SHP77 treated with DMSO at 0.1 percent for 48 hours (cell line): ENCODE results near the gene ULBP2.
"Not testable (repeated sequence)": the region's sequence is repeated elsewhere in the genome, so short reads cannot be mapped to it uniquely, and the experiment has no call there.

Experiments
- DNase-seq: peaks from one replicate; lab custom pipeline; 2025; lab: John Stamatoyannopoulos, UW

ULBP2 gene

DNA sequence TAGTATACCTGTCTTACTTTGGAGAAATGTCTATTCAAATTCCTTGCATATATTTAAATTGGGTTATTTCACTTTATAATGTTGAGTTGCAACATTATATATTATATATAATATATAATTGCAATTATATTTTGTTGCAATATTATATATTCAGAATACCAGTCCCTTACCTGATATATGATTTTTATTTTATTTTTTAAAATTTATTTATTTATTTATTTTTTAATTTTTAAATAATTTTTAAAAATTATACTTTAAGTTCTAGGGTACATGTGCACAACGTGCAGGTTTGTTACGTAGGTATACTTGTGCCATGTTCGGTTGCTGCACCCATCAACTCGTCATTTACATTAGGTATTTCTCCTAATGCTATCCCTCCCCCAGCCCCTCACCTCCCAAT lies 14.8 kb upstream of the ULBP2 start:
- not testable (repeated sequence) for DNase-seq

DNA sequence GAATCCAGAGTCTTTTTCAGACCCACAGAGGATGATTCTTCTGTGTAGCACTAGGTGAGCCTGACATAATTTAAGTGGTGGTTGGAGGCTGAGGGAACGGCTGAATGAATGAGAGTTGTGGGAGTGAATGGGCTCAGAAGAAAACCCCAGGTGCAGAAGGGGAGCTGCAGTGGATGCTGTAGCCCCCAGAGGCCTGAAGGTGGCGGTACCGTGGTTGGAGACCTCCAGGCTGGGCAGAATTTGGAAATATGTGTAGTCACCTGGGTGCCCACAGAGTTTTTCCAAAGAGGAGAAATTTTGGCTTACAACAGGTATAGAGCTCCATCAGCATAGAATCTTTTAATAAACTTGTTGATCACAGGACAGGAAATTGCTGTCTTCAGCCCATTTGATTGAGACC lies 12.4 kb upstream of the ULBP2 start:
- no peak for DNase-seq

DNA sequence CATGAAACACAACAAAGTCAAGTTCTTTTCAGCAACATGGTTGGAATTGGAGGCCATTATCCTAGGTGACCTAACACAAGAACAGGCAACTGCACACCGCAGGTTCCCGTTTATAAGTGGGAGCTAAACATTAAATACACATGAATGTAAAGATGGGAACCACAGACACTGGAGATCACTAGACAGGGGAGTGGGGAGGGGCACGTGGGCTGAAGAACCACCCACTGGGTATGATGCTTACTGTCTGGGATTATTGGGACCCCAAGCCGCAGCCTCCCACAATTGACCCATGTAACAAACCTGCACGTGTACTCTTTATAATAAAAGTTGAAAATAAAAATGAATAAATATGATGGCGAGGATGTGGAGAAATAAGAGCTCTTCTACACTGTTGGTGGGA lies 10.3 kb upstream of the ULBP2 start:
- DNase-seq = no peak

DNA sequence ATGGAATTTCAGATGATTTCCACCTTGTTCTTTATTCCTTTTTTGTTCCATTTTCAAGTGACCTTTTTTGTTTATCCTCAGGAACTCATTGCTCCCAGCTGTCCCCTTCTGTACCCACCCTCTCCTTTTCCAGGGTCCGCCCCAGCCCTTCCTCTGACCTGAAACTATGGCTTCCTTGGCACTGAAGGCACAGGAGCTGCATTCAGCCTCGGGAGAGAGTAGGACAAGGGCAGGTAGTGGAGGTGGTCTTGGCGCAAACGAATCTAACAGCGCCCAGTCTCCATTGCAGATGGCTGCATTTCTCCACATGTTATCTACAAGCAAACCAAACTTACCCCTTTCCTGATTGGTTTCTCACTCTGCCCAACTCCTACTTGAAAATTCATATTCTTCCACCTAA lies 8.8 kb upstream of the ULBP2 start:
- DNase-seq = no peak

DNA sequence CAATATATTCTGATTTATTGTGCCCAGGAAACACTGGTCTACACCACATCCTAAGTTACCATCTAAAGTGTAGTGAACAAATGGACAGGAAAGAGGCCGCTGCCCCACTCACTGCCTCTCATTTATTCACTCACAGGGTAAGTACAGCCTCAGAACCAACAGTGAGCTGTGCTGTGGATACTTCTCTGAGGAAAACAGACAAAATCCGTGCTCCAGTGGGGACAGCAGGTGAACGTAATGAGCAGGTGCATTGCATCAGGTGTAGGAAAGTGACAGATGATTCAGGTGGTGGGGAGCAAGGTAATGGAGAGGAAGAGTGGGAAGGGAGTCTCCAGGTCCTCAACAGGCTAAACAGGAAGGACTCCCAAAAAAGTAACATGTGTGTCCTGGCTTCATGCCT lies 8.4 kb upstream of the ULBP2 start:
- DNase-seq = no peak

DNA sequence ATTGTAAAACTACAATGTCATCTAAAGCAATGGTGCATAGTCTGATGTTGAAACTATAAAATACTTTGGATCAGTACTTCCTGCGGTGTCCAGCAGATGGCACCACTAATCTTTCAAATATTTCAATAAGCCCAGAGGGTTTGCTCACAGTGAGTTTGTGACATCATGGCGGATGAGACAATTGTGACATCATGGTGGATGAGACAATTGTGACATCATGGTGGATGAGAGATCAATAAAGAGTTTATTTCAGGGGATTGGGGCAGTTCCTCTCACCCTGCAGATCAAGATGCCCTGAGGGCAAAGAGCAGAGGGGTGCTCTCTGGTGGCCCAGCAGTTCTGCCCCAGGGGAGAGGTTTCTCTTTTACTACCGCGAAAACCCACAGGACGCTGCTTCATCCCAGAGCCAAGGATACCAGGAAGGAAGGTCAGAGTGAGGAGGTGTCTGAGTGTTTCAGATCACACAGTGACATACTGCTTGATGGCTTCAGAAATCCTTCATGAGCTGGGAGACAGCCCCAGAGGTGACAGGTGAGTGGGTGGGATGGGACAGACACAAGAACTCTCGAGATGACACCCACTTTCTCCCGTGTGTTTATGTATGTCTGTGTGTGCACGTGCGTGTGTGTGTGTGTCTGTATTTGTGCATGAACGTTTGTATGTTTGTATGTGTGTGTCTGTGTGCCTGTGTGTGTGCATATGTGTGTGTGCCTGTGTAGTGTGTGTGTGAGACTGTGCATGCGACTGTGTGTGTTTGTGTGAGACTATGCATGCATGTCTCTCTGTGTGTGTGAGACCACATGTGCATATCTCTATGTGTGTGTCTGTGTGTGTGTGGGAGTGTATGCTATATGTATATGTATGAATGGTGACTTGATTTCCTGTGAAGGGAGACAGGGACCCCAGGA lies 7.3 kb upstream of the ULBP2 start:
- DNase-seq = no peak

DNA sequence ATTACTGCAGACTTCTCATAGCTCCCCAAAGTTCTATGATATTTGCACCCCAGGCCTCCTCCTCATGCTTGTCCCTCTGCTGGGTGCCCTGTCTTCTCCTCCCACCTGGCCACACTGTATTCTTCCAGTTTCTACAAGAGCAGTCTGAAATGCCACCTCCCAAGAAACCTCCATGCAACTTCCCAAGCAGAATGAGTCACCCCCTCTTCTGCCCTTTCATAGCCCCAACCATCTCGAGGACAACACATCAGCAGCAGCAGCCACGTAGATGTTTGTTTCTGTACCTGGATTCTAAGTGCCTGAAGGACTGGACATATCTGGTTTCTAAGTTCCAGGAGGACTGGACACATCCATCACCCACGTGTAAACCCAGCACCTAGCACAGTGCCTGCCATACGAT lies 6.6 kb upstream of the ULBP2 start:
- DNase-seq = no peak

DNA sequence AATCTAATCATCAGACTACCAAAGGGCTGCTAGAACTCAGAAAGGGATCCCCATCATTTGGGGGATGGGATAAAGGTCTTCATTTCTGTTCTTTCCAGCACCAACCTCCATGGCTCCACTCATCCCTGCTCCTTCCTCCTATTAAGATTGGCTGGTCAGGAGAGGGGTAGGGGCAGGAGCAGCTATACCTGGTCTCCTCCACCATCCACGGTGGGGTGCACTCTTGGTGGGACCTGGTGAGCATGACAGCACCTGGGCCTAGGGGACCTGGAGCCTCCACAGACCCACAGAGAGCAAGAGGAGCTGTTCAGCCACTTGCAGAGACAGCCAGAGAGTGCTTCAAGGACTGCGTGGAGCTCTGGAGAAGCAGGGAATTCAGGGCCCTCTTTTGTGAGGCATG lies 6.1 kb upstream of the ULBP2 start:
- no peak for DNase-seq

DNA sequence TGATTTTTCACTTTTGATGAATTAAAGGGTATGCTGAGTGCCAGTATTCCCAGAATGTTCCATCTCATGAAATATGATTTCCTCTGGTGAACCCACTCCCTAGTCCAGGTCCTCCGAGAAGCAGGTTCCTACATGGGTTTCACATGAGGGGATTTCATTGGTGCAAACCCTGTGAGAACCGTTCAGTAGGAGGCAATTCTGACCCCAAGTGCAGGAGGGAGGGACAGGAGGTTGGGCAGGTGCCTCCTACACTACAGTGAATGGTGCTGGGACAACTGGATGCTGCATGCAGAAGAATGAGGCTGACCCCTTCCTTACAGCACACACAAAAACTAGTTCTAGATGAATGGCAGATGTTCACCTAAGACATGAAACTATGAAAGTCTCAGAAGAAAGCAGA lies 5.1 kb upstream of the ULBP2 start:
- no peak for DNase-seq

DNA sequence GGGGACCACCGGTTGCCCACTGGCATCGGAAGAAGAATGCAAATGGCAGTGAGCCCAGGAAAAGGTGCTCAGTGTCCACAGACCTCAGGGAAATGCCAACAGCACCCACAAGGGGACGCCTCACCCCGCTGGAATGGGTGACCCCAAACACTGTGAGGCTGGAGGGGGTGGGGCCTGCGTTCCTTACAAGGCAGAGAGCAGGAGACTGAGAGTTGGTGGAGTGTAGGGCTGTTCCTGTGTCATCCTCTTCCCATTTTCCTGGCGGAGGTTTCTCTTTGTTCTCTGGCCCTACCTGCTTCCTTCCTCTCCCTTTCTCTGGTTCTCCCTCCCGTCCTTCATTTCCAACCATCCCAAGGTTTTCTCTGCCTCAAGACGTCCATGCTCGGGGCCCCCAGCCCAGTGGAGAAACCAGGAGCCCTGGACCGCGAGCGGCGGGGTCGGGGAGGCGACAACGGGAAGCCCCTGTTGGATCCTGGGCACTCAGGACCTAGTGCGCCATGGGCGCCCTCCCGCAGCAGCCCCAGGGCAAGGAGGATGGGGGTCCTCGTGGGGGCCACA lies 3.7 kb upstream of the ULBP2 start:
- DNase-seq = not testable (repeated sequence)

DNA sequence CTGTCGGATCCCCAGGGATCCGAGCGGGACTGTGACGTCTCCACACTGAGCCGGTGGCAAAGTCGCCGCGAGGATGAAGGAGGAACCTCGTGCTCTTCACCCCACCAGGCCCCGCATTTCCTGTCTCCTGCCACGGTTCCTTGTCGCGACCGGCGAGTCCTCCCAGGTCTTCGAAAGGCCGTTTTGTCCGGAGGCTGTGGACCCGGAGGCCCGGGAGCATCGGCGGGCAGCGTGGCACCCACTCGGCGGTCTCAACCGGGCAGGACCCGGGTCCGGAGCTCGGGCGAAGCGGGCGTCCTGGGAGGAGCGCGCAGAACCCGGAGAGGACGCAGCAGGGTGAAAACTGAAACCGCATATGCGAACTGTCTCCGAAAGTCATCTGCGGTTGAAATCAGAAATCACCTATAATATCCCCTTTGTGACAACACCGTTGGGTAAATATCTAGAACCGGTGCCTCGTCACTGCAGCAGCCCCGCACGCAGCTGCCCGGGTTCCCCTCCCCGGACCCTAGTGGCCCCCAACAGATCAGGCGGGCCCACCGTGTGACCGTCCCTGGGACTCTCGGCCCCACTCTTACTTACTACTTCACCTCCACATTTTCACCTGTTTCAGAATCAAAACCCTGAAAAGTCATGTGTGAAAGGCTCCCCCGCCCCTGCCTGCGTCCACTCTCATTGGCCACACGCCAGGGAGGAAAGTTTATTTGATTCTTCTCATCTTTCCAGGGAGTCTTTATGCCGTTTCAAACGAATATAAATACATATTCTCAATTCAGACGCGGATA lies 3.1 kb upstream of the ULBP2 start:
- DNase-seq = no peak

DNA sequence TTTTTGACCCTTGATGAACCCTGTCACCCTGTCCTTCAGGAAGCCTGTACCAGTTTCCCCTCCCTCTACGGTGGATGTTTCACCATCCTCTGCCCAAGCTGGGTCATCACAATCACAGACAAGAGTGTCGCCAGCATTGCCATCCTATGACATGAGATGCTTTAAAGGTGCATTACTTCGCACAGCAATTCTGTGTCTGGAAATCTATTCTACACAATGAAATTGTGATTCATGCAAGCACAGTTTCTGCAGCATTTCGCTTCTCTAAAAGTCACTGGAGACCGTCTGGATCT lies 2.5 kb upstream of the ULBP2 start:
- DNase-seq = no peak

DNA sequence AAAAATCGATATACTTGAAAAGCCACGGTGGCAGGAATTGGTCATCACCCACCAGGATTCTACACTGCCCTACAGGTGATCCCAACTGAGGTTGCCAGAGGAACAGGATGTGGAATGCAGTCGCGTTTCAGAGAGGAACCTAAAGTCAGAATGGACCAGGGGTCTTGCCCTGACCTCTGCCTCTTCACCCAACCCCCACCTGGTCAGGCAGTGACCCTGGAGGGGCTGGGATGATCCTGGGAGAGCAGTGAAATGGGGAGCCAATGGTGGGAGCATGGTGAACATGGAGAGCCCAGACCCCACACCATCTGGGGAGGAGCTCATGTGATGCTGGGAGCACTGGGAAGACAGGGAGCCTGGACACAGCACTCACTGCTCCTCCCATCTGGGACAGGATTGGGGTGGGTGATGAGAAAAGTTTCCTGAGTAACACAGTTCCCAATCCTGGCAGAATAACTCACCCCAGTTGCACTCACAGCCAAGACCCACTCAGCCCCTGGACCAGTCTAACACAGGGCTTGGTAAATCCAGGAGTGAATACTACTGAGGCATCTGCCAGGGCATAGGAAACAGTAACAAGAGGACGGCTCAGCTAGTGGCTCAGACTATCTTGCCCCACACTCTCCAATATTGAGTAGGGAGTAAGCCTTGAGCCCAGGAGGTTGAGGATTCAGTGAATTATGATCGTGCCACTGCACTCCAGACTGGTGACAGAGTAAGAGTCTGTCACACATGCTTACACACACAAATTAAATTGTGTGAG lies 1.7 kb upstream of the ULBP2 start:
- no peak for DNase-seq

DNA sequence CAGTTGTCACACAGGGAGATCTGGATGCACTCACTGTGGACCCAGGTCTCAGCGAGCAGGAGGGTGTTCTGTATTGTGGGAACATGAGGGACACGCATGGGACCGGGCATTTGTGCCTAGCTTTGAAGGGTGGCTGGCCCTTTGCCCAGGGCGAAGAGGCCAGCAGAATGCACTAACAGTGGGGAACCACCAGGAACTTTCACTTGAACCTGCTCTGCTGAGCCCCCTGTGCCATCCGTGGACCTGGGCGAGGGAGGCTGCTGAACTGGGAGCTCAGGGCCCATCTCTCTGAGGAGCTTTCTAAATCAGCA lies 1.2 kb upstream of the ULBP2 start:
- no peak for DNase-seq

DNA sequence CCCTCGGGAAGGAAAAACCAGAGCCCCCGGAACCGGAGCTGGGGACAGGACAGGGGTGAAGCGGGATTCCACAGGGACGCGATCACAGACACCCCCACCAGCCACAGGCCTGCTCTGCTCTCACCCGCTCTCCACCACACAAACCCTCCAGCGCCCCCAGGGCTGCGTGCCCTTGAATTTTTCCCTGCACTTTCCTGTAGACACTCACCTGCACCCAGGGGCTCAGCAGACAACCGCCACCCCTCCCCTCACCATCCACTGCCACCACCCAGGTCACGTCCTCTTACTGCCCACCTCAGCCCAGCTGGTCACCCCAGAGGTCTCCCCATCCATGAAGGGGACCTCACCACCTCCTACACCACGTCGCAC lies 631 bp downstream of the ULBP2 start:
- DNase-seq = no peak

DNA sequence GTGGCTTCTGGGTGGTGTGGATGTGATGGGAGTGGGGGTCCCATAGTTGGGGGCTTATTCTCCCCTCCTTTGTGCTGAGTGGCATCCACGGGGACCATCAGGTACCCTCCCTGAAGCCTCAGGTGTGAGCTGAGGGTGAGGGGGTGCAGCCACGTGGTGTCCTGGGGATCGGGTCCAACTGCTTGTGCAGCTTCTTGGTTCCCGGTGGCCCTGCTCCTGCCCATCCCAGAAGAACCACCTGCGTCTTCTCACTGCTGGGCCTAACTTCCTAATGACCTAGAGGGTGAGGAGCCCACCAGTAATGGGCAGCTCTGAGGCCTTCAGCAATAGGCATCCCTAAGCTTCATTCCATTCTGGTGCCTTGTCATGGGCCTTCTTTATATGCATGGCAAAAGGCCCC lies 1.5 kb downstream of the ULBP2 start:
- not testable (repeated sequence) for DNase-seq

DNA sequence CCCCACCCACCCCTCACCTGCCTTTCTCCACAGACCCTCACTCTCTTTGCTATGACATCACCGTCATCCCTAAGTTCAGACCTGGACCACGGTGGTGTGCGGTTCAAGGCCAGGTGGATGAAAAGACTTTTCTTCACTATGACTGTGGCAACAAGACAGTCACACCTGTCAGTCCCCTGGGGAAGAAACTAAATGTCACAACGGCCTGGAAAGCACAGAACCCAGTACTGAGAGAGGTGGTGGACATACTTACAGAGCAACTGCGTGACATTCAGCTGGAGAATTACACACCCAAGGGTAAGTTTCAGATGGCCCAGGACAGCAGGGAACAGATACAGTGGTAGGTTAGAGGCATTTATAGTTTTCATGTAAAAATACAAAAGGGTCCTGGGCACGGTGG lies 3.5 kb downstream of the ULBP2 start:
- not testable (repeated sequence) for DNase-seq

DNA sequence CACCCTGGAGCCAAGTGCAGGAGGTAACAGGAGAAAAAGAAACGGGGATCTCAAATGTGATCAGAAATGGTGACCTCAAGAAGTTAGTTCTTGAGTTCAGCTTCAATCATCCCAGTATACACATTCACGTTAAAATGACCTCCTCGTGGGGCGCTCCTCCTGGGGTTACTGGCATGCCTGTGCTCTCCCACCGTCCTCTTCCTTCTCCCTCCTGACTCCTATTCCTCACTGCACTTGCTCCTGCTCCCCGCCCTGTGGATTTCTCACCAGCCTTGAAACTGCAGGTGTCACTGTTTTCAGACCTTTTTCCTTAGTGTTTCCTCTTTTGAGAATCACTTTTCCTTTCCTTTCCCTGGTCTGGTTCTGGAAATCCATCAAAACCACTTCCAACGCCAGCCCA lies 4.8 kb downstream of the ULBP2 start:
- not testable (repeated sequence) for DNase-seq

DNA sequence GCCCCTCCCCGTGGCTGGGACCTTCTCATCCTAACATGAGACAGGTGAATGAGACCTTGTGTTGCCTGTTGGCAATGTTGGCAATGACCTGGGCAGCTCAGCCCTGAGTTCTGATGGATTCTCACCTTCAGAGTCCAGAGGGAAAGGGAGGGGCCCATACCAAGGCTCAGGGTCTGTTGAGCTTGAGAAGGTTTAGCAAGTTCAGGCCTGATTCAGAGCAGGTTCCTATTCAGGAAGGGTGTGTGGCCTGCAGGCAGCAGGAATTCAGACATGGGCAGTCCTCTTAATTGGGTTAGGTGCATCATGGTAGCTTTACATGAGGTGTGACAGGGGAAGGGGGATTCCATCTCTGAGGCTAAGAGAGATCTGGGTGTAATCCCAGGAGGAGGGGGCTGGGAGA lies 5.7 kb downstream of the ULBP2 start:
- DNase-seq = not testable (repeated sequence)

DNA sequence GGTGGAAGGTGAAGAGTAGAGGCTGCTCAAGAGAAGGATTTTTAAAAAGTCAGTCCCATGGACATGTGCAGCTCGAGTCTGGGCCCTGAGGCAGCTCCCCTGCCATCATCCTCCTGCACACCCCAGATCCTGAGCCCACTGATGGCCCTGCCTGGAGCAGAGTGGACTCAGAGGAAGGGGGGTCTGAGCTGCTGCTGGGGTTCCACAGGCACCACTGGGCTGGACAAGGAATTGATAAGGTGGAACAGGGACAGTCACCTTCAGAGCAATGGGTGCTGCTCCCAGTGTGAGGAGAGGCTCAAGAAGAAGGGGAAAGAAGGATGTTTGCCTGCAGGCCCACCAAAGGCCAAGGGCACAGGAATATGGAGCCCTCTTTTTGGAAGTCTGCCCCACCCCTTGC lies 6.2 kb downstream of the ULBP2 start:
- DNase-seq = no peak

DNA sequence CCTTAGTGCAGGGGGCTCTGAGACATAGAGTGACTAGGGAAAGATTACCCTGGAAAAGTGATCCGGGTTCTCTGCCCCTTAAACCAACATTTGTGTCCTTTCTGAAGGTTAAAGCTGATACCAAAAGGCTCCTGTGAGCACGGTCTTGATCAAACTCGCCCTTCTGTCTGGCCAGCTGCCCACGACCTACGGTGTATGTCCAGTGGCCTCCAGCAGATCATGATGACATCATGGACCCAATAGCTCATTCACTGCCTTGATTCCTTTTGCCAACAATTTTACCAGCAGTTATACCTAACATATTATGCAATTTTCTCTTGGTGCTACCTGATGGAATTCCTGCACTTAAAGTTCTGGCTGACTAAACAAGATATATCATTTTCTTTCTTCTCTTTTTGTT lies 6.8 kb downstream of the ULBP2 start:
- DNase-seq = no peak

DNA sequence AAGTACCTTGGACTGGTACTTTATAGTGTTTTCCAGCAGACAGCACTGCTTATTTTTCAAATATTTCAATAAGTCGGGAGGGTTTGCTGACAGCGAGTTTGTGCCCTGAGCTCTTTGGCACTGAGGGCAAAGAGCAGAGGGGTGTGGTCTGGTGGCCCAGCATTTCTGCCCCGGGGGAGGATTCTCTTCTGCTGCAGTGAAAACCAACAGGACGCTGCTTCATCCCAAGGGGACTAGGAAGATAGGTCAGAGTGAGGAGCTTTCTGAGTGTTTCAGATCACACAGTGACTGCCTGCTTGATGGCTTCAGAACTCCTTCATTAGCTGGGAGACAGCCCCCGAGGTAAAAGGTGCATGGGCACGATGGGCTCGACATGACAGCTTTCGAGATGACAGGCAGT lies 8.6 kb downstream of the ULBP2 start:
- DNase-seq = no peak

DNA sequence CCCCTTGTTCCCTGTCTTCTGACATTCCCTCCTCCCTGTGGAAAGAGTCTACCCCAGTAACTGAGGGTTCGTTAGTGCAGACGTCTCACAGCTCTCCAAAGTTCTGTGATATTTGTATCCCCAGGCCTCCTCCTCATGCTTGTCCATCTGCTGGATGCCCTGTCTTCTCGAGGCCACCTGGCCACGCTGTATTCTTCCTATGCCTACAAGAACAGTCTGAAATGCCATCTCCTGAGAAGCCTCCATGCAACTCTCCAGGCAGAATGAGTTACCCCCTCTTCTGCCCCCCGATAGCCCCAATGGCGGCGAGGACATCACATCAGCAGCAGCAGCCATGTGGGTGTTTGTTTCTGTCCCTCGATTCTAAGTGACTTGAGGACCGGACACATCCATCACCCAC lies 9.3 kb downstream of the ULBP2 start:
- no peak for DNase-seq
